Stimulated activated CD8-positive, alpha-beta memory T cell treated with anti-CD3 and anti-CD28 coated beads, Interleukin-15, amount 100 ng/mL, for 24 hours (primary cell): ENCODE data around the gene ZNF618.

Experiments
- DNase-seq: peaks from one replicate; pipeline ENCODE4 v3.0.0-alpha.2; 2020; ENCODE audit warnings: low read depth

ZNF618 gene

GRCh38 chr9:114099669-114100270, 223.7 kb downstream of the ZNF618 start:
- no peak for DNase-seq

DNA sequence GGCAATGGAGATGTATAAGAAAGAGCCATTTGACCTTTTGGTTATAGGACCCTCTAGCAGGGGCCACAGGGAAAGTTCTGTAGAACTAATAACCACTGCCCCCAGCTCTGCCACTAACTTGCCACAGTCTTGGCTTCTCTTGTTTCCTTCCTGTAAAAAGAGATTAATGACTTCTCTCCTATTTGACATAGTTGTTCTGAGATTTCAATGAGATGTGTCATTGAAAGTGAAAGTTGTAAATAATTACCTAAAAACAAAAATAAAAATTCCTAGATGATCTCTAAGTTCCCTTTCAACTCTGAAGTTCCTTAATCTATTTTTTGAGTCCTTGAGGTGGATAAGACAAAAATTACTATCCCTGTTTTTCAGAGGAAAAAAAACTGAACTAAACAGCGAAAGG, 224.4 kb downstream of the ZNF618 start:
- DNase-seq: no peak

DNA sequence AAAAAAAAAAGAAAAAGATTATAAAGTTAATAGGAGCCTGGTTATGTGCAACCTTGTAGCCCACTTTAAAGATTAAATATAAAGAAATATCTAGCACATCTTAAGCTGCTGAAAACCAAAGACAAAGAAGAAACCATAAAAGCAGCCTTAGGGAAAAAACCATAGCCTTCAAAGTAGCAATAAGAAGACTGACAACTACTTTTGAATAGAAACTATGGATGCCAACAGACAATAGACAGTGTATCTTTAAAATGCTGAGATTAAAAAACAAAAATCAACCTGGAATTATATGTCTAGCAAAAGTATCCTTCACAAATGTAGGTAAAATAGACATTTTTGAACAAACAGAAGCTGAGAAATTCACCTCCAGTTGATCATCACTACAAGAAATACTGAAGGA, 226.4 kb downstream of the ZNF618 start:
- DNase-seq: no peak

GRCh38 chr9:114105236-114105635, 229.1 kb downstream of the ZNF618 start:
- no peak for DNase-seq
